Gastroesophageal sphincter (tissue), 4 donors: Measurements from ENCODE around the gene ZBTB17. TPM values are rescaled to one million over a fixed set of nuclear protein-coding genes. Genes with fewer than 3 reads are reported as not detected.
A peak's percentile ranks its signal among the peaks of the same experiment; 100 is the strongest.

Experiments used
- ATAC-seq: fragments of 150-250 bp; one replicate; pipeline ENCODE4 v1.9.1; 2016; ENCODE audit warnings: mild to moderate bottlenecking, moderate library complexity
- H3K27ac ChIP-seq, 4 donors: fragments of 200-600 bp; sonication (generic) in 3 of 4; 1 replicate in 3 of 4; 2 replicates in 1 of 4; pipeline ENCODE4 v1.5.1; 2016 to 2019
- H3K27me3 ChIP-seq: fragments of 200-600 bp; sonication (generic); one replicate; pipeline ENCODE4 v1.5.1; 2019
- H3K36me3 ChIP-seq, 2 donors: fragments of 200-600 bp; sonication (generic); one replicate each; pipeline ENCODE4 v1.5.1; 2019; ENCODE audit warnings: control low read depth in 1 of 2
- H3K4me1 ChIP-seq, 3 donors: fragments of 200-600 bp; sonication (generic); 1 replicate in 2 of 3; 2 replicates in 1 of 3; pipeline ENCODE4 v1.5.1; 2016 to 2019; ENCODE audit warnings: control low read depth in 2 of 3
- H3K4me3 ChIP-seq, 2 donors: fragments of 200-600 bp; sonication (generic); one replicate each; pipeline ENCODE4 v1.5.1; 2019; ENCODE audit warnings: mild to moderate bottlenecking in 1 of 2, moderate library complexity in 1 of 2
- H3K9me3 ChIP-seq, 3 donors: fragments of 200-600 bp; sonication (generic); one replicate each; pipeline ENCODE4 v1.5.1; 2017 to 2019; ENCODE audit warnings: control low read depth in 2 of 3
- EP300 ChIP-seq: sonication (generic); formaldehyde crosslinking; IDR thresholded peaks from one replicate; pipeline ENCODE4 v1.6.1; 2017; ENCODE audit warnings: antibody characterized with exemption, mild to moderate bottlenecking
- POLR2A ChIP-seq, 2 donors: fragments of 450-650 bp; IDR thresholded peaks; one replicate each; pipeline ENCODE4 v1.6.1; 2017; ENCODE audit warnings: antibody characterized with exemption in 2 of 2, mild to moderate bottlenecking in 2 of 2, moderate library complexity in 1 of 2
- POLR2AphosphoS5 ChIP-seq: sonication (generic); formaldehyde crosslinking; IDR thresholded peaks from one replicate; pipeline ENCODE4 v1.6.1; 2017; ENCODE audit warnings: antibody characterized with exemption
- WGBS, 2 donors: methylation state at CpG; one replicate each; pipeline ENCODE4 v1.1.5; 2018; ENCODE audit warnings: low coverage in 1 of 2; 5-methylcytosine and 5-hydroxymethylcytosine counted together
- total RNA-seq, 4 donors: library from RNA; depleted of rRNA; stranded (reverse); fragments of >200 nt; gene quantifications; one replicate each; pipeline ENCODE4 v1.1.0, GENCODE V29; 2016
- TF ChIP-seq, protein P1 (sequence below), 4 experiments: fragments of 200-600 bp in 2 of 4; fragments of 450-650 bp in 2 of 4; sonication (generic) in 1 of 4; IDR thresholded peaks; one replicate each; pipeline ENCODE4 v1.5.1; 2017 to 2019; ENCODE audit warnings: antibody characterized with exemption in 4 of 4, mild to moderate bottlenecking in 2 of 4, moderate library complexity in 2 of 4

Gene ZBTB17
- total RNA-seq, 4 donors from 2014 or later, result 24.0 to 65.7 (median 29.0) TPM

DNA sequence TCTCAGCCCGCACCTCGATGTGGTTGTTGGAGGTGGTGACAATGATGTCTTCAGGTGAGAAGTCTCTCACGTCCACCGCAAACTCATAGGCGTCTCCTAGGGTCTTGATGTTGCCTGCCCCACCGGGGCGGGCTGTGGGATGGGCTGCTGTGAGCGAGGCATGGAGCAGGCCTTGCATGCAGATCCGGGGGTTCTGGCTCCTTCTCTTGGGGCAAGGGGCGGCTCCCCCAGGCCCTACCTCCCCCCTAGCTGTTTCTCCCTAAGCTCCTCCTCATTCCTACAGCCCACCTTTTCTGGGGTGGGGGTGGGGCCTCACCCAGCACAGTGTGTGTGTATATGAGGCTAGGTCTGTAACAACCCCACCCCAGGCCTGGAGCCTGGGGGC lies 41.2 kb upstream of the ZBTB17 start:
- Histone ChIP-seq H3K27me3 (no peaks in the 10 kb centered on the region), H3K36me3 (no peaks in the 10 kb centered on the region), H3K9me3 (no peaks in the 10 kb centered on the region), H3K4me1 (peaks cover 18 to 100% (median 43%) of the 10 kb centered on the region in 3 donors), H3K4me3 (peak overlapping the region; percentile 46 to 66), H3K27ac (peak overlapping the region; percentile 86 to 95 (median 92))
- TF ChIP-seq, protein P1, sequence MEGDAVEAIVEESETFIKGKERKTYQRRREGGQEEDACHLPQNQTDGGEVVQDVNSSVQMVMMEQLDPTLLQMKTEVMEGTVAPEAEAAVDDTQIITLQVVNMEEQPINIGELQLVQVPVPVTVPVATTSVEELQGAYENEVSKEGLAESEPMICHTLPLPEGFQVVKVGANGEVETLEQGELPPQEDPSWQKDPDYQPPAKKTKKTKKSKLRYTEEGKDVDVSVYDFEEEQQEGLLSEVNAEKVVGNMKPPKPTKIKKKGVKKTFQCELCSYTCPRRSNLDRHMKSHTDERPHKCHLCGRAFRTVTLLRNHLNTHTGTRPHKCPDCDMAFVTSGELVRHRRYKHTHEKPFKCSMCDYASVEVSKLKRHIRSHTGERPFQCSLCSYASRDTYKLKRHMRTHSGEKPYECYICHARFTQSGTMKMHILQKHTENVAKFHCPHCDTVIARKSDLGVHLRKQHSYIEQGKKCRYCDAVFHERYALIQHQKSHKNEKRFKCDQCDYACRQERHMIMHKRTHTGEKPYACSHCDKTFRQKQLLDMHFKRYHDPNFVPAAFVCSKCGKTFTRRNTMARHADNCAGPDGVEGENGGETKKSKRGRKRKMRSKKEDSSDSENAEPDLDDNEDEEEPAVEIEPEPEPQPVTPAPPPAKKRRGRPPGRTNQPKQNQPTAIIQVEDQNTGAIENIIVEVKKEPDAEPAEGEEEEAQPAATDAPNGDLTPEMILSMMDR (IDR thresholded peaks at IDR 0.05), result no peak
- ATAC-seq, result no peak
- 20% methylated on average over 1 of the region's 10 CpGs; no CpG with 5 or more reads in 1 of the 2 donors for WGBS, 2 donors

DNA sequence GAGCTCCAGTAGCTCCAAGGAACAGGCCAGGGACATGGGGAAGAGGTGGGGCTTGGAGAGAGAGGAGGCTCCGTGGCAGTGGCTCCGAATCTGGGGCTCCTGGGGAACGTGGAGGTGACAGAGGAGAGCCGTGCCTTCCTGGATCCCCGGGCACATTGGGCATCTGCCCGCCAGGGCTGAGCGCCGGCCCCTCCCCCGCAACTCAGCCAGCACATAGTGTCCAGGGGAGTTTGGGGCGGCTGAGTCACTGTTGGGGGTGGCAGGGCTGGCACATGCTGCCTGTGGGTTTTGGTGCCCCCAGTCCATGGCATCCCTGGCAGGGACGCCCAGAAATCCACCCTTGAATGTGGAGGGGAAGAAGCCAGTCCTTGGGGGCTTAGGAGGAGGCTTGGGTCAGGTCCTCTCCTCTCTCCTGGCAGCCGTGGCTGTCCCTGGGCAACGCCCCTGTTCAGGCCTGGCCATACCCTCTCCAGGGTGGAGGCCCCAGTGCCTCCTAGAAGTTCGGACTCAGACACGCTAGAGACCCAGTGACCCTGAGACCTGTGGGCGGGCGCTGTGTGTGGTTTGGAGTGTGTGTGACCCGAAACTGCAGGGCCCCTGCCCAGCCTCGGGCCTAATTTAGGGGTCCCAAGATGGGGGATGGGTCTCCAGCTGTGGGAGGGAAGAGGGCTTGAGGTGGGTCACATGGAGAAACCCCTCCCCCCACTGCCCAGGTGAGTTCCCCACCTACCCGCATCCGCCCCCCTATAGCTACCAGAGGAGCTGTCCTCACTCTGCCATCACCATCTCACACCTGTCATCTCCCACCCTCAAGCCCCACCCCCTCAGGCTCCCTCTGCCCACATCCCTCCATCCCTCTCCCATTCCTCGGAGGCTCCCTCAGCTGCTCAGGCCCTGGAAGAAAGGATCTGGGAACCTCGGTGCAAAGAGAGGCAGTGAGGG lies 40.3 kb upstream of the ZBTB17 start:
- Histone ChIP-seq H3K27me3 (no peaks in the 10 kb centered on the region), H3K4me1 (peaks cover 18 to 92% (median 43%) of the 10 kb centered on the region in 3 donors), H3K4me3 (peak overlapping the region; percentile 46 to 66), H3K27ac (peak overlapping the region; percentile 86 to 95 (median 92)), H3K36me3 (no peaks in the 10 kb centered on the region), H3K9me3 (no peaks in the 10 kb centered on the region)
- ATAC-seq, result peak; percentile 36
- WGBS, 2 donors, result 33% methylated on average over 1 of the region's 23 CpGs; no CpG with 5 or more reads in 1 of the 2 donors
- peak; percentile 73 for TF ChIP-seq EP300
- TF ChIP-seq POLR2AphosphoS5, result peak; percentile 97
- TF ChIP-seq POLR2A (IDR thresholded peaks at IDR 0.05), result peak; percentile 20 to 39
- TF ChIP-seq, protein P1 (IDR thresholded peaks at IDR 0.05), result no peak

DNA sequence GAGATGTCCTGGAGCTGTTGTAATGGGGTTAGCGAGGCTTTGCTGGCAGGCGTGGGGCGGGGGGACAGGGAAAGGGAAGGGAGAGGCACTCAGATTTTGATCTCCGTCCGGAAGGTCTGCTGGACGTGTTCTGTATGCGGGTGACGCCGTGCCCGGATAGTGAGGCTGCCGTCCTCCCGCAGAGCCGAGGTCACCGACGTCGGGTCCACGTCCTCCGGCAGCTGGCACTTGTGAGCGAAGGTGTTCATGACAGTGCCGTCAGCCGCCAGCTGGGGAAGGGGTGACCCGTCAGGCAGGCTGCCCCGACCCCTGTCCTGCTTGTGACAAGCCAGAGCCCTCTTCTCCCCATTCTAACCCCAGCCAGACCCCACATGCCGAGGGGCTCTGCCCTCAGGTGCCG lies 39.6 kb upstream of the ZBTB17 start:
- H3K9me3 ChIP-seq, result no peaks in the 10 kb centered on the region
- H3K4me1 ChIP-seq, result peaks cover 18 to 85% (median 43%) of the 10 kb centered on the region in 3 donors
- no peaks in the 10 kb centered on the region for H3K27me3 ChIP-seq
- H3K36me3 ChIP-seq, result no peaks in the 10 kb centered on the region
- ATAC-seq, result no peak
- TF ChIP-seq, protein P1 (IDR thresholded peaks at IDR 0.05), result no peak
- TF ChIP-seq EP300, result no peak
- TF ChIP-seq POLR2A (IDR thresholded peaks at IDR 0.05), result no peak
- no peak for TF ChIP-seq POLR2AphosphoS5
- H3K4me3 ChIP-seq, result peak overlapping the region; percentile 46 to 66
- WGBS, 2 donors, result 100% methylated on average over 1 of the region's 25 CpGs; no CpG with 5 or more reads in 1 of the 2 donors
- peak overlapping the region; percentile 86 to 95 (median 92) for H3K27ac ChIP-seq

DNA sequence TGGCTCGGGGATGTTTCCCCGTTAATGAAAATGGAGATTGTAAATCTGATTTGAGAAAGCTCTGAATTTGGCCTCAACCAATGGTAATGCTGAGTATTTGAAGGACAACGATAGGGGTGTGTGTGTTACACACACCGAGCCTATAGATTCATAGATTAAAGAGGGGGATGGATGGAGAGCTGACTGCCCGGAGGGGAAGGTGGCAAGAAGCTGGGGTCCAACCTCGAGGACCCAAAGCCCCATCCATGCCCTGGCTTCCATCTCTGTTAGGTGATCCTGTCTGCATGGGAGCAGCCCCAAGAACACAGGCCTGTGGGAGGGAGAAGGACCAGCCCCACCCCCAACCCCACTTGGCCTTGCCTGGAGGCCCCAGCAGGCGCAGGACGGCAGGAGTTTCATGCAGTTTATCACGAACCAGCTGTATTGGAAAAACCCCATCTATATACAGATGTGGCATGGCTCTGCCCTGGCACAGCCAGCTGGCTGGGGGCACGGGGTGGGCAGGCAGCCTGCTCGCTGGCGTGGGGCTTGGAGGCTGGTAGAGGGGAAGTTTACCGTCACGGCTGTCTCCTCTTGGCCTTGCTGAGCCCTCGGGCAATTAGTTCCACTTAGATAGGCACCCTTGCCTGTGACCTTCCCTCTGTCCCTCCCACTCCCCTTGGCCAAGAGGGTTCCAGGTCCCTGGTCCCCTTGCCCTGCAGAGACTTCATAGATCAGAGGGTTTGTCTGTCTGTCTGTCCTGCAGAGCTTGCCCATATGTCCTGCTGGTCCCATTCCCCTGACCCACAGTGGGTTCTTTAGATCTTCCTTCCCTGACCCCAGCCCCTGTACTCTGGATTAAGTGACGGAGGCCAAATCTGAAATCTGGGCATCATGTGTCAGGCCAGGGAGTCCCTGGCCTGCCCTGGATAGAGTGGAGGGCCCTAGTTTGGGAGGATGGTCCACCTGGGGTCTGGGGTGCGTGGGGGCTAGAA lies 38.9 kb upstream of the ZBTB17 start:
- Histone ChIP-seq H3K9me3 (no peaks in the 10 kb centered on the region), H3K27me3 (no peaks in the 10 kb centered on the region), H3K27ac (peak overlapping the region; percentile 86 to 95 (median 92)), H3K4me1 (peaks cover 15 to 78% (median 36%) of the 10 kb centered on the region in 3 donors), H3K36me3 (no peaks in the 10 kb centered on the region), H3K4me3 (peak overlapping the region; percentile 46 to 66)
- 38 to 43% methylated on average over 5 to 9 of the region's 17 CpGs for whole genome bisulfite sequencing, 2 donors
- no peak for TF ChIP-seq EP300
- peak; percentile 37 for TF ChIP-seq POLR2AphosphoS5
- no peak for TF ChIP-seq POLR2A (IDR thresholded peaks at IDR 0.05)
- TF ChIP-seq, protein P1 (IDR thresholded peaks at IDR 0.05), result no peak
- ATAC-seq, result no peak
